Measurements from ENCODE around the gene DHFR2.
"Not testable (repeated sequence)": the region's sequence is repeated elsewhere in the genome, so short reads cannot be mapped to it uniquely, and the experiment has no call there.

Gene DHFR2

DNA sequence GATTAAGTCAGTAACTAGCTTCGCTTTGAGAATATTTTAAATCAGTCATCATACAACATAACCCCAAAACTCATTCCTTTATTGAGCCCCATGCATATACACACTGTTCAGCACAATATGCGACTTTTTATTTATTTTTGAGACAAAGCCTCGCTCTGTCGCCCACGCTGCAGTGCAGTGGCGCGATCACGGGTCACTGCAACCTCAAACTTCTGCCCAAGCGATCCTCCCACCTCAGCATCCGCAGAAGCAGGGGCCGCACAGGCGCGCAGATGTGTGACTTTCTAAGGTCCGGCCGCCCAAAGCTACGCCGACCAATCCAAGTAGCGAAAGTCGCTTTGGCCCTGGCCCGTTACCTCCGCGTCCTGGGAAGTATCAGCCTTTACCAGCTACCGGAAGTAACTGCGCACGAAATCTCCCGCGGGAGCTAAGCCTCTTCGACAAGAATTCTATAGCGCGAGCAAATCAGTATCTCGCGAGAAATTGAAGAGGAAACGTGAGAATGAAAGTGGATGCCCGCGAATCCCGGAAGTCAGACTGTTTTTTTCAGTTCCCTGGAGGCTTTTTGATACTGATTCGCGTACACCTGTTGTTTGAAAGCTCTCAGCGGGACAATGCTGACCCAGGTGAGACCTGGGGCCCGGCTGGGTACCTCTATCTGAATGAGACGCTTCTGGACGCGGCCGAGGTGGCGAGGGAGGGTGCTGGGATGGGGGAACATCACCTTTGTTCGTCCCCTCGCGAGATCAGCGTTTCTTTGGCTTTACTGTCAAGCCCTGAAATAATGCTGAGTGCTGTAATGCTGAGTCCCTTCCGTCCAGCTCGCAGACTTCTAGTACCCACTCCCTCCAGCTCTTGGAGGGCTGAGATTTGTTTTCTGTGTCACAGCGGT lies at the start of gene DHFR2, which contains the start of gene NSUN3:
DHFR2 (minus strand) TSS at position 404 of the 892 bp plus-strand sequence. CDS start 1,405 bp downstream, outside the sequence.
NSUN3 (plus strand) TSS at position 549 of the 892 bp plus-strand sequence; CDS start at position 615, 66 bp downstream.
- DNase-seq, result peak; percentile 81

DNA sequence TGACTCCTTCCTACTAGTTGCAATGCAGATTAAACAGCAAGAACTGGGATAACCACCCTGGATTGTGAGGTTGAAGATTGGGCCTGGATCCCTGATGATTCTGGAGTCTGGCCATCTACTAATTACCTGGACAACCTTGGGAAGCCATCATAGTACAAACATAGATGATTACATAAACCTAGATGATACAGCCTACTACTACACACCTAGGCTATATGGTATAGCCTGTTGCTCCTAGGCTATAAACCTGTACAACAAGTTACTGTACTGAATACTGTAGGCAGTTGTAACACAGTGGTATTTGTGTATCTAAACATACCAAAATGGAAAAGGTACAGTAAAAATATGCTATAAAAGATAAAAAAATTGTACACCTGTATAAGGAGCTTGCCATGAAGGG lies 48.1 kb upstream of the DHFR2 start:
- DNase-seq, result no peak

DNA sequence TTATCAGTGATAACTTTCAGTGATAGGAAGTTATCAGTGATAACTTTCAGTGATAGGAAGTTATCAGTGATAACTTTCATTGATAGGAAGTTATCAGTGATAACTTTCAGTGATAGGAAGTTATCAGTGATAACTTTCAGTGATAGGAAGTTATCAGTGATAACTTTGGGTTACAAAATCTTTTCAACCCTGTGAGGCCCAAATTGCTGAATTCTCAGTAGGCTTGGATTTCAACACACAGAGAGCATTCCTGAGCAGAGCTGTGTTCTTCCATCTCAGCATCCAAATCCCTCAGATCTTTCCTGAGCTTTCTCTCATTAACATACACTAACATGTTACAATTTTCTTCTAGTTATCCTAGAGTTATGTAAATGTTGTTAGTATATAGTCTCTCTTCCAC lies 47.5 kb upstream of the DHFR2 start:
- DNase-seq, result not testable (repeated sequence)

DNA sequence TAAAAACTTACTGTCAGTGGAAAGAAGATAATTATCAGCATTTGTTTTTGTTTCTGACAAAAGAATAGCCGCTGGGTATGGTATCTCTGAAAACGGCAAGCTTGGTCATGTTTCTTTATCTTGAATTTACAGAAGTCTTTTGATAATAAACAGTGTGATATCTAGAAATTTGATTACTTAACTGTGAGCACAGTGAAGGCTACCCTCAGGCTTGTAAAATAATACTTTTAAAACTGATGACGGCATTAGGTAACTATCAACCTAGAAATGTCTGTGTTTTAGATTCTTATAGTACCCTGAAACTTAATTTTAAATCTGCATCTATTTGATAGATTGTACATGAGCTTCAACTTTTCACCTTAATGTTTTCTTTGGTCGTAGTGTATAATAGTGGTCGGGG lies 43.6 kb upstream of the DHFR2 start:
- no peak for DNase-seq

DNA sequence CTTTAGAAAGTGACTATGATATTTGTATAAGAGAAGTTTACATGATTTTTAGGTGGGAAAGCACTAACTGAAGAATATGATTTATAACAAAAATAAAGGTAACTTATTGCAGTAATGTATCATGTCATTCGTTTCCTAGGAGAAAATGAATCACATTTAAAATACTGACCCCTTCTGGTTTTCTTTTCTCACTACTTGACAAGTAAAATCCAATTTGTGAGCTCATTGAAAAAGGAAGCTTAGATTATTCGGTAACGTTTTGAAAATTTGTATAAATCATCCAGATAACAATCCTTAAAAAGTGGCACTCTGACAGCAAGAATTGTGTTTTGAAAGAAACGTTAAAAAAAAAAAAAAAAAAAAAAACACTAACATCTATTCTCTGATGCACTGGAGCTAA lies 39.1 kb upstream of the DHFR2 start:
- DNase-seq, result no peak

DNA sequence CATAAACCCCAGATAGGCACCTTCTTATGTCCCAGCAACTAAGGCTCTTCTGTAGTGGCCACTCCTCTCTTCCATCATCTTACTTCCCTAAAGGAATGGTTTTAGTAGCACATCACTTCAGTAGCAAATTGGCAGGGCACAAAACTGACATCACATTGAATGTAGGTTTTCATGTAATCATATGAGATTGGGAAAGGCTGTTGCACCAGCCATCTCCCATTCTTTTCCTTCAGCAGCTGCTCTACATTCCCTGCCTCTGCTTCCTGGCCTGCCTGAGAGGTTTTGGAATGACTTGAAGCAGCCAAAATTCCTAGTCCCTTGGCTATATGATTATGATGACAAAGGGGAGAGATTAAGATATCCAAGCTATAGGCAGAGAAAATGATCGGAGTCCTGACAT lies 36.6 kb upstream of the DHFR2 start:
- DNase-seq, result no peak

DNA sequence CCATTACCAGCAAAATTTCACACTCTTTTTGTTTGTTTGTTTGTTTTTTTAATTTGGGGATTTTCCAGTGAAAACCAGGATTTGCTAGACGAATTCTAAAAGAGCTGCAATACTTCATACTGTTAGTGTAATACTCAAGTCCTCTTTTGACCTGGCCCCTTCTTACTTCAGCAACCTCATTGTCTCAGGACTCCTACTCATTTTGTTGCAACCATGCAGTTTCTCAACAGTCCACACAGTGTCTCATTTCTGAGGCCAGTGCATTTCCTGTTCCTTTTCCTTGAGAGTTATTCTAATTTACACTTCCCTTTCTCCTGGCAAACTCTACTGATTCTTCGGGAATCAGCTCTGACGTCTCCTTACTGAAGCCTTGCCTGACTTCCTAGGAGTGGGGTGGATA lies 35.7 kb upstream of the DHFR2 start:
- no peak for DNase-seq

DNA sequence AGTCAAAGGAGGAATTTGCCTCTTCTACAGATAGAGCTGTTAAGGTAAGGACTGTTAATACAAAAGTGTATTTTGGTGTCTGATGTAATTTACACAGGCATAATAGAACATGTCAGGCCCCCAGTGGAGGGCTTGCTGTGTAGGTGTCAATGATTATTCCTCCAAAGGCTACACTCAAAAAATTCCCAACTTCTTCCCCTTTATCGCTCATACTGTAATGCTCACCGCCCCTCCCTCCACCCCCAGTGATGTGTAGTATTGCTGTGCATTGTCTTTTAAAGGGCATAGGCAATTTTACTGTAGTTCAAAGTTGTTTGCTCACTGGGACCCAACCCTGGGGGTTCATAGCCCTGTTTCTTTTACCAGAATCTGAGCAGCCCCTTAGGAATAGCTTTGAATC lies 32.4 kb upstream of the DHFR2 start:
- DNase-seq, result no peak

DNA sequence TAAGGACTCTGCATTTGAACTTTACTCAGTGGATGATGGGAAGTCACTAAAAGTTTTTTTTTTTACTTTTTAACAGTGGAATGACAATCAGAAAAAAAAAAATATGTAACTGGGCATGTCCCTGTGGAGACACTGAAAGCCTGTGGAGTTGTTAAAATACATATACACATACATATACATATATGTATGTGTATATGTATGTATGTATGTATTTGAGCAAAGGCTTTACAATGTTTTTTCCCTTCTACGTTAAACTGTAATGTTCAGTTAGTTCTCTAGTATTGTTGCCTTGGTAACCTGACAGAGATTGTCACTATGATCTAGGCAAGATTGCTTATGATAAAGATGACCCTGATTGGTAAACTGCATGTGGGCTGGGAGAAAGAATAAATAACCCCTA lies 30.4 kb upstream of the DHFR2 start:
- DNase-seq, result no peak

DNA sequence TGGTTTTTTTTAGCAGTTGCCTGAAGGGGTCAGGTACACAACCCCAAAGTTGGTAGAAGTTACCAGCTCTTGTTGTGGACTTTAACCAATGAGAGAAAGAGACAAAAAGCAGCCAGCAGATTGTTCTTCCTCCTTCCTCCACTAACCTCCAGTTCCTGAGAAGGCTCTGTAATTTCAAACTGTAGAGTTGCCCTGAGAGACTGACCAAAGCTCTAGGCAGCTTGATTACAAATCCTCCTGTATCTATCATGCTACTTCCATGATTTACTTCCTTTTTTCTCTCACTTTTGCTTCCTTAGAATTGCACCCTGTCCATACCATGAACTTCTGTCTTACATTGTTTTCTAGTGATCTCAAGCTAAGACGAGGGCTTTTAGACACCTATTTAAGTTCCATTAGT lies 29.4 kb upstream of the DHFR2 start:
- no peak for DNase-seq

DNA sequence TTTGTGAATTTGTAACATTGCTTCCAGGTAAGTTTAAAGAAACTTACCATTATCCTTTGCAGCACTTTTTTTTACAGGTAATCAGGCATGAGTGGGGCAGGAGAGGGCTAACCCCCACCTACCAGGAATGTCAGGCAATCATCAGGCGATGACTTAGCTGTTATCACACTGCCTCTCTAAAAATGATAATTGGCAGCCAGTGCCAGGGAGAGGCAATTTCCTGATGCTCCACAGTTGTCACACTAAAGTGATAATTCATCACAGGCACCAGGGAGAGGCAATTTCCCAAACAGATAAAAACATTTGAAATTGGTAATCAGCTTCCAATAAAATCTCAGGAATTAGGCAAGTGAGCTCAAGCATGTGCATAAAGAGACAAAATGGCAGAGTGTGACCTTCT lies 26.4 kb upstream of the DHFR2 start:
- DNase-seq, result no peak

DNA sequence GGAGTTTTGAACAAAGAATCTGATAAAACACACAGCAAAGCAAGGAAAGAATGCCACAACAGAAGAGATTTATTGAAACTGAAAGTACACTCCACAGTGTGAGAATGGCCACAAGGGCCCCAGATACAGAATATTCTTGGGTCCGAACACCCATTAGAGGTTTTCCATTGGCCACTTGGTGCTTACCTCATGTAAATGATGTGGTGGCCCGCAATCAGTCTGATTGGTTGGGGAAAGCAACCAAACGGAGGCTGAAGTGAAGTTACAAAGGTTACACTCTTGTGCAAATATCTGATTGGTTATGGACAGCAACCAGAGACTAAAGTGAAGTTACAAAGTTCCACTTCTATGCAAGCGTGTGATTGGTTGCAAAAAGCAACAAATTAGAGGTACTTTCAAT lies 20.5 kb upstream of the DHFR2 start:
- no peak for DNase-seq

DNA sequence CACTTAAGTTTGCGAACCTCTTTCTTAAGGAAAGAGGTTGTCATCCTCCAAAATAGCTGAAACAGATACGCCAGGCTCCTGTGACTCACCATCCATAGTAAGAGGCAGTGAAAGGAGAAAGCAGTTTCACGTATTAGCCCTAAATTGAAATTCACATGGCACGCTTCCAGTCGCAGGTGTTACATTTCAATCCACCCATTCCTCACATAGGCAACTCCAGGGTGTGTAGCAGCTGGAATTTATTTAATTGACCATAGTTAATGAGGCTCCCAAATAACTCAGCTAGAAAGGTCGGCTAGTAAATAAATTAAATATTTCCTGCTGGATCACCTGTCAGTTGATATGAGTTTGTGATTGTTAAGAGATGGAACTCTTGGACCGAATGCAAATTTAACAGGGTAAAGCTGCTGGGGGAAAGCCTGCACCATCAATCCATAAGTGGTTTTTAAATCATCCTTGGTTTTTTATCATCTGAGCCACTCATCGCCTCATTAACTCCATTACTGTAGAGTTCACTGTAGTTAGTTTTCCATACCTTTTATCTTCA lies 19.7 kb upstream of the DHFR2 start:
- DNase-seq, result peak; percentile 84

DNA sequence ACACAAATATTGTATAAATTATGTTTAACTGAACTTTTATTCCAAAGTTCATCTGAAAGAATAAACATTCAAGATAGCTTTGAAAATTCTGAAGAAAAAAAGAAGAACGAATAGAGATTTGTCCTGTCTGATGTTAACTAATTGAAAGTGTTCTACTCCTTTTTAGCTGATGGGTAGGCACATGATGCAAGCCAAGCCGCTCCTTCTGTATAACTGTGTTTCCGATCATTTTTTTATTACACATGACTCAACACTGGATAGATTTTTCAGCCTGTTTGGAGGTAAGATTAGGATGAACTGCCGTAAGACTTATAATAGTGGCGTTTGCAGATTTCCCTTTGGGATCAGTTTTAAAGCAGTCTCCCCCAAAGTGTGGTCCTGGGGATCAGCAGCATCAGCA lies 19.2 kb upstream of the DHFR2 start:
- DNase-seq, result no peak

DNA sequence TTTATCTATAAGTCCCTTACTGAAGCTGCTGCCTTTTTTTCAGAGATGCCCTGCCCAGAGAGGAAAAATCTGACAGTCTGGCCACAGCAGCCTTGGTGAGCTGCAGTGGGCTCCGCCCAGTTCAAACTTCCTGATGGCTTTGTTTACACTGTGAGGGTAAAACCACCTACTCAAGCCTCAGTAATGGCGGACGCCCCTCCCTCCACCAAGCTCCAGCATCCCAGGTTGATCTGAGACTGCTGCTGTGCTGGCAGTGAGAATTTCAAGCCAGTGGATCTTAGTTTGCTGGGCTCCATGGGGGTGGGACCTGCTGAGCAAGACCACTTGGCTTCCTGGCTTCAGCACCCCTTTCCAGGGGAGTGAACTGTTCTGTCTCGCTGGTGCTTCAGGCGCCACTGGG lies 17.8 kb upstream of the DHFR2 start:
- not testable (repeated sequence) for DNase-seq

DNA sequence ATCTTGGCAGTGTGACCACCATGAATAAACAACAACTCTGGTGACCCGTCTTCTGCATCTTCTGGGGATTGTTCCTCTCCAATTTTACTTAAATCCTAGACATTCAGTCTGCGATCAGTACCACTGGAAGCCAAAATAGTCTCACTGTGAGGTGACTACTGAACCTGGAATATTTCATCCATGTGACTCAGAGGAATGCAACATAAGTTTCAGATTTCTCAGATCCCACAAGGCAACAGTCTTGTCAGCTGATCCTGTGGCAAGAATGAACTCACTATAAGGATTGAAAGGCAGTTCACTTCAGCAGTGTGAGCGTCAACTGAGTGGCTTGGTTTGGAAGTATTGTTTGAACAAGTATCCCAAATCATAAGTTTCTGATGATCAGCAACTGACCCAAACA lies 13.3 kb upstream of the DHFR2 start:
- no peak for DNase-seq

DNA sequence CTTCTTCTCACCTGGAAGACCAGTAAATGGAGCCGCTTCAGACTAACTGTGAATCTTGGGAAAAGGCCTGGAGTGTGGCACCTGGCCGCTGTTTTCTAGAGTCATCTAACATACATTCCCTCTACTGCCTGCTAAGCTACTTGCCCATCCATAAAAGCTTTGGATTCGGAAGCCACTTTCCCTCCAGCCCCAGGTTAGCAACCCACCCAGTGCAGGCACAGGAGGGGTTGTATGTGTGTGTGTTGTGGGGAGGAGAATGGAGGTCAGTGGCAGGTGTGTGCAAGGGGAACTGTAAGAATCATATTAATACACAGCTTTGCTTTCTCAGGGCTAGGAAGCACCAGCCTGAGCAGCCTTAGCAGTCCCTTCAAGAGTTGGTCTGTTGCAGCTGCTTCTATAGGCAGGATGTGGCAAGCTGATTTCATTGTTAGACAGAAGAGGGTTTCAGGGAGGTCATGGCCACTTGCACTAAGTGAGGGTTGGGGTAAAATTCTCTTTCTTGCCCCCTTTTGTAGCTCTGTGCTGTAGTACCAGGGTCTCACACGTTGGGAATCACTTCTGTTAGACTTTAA lies 9.1 kb upstream of the DHFR2 start:
- no peak for DNase-seq

DNA sequence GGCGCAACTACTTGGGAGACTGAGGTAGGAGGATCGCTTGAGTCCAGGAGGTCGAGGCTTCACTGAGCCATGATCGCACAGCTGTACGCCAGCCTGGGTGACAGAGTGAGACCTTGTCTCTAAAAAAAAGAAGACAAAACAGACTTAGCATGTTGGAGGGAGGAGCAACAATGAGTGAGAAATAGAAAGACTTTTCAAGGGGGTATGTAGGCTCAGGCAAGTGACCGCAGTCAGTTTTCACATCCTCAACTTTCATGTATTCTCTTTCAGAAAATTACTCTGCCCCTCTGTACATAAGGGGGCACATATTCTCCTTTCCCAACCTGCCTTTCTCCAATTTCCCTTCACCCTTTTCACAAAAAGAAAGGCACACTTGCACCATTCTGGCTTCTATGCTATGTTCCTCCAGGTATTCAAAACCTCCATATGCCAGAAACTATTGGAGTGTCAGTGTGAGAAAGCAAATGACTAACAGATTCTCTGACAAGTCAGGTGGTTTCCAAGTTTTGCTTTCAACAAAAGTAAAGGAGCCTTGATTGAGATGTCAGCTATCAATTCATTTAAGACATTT lies 7.7 kb upstream of the DHFR2 start:
- DNase-seq, result no peak

DNA sequence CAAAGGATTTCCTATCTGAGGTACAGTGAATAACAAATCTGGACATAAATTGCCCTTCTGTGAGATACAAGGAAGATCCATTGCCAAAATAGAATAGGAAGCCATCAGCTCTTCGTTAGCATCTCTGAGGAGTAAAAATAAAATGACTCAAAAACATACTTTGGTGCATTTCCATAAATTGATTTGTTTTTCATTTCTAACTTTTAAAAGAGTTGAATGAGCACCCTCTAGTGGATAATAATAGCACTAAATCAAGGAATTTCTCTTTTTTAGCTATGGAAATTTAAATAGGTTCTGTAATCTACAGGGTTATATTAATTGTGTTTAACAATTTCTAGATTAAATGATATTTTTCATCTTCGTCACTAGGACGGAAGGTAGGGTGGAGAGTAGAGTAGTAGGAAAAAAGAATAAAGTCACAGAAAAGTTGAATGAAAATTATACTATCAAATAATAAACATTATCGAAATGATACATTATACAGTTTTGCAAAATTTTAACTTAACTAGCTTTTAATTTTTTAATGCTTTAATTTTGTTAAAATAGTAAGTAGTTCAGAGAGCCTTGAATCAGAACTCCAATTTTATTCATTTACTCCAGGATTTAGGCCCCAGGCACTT lies 6.6 kb upstream of the DHFR2 start:
- no peak for DNase-seq

DNA sequence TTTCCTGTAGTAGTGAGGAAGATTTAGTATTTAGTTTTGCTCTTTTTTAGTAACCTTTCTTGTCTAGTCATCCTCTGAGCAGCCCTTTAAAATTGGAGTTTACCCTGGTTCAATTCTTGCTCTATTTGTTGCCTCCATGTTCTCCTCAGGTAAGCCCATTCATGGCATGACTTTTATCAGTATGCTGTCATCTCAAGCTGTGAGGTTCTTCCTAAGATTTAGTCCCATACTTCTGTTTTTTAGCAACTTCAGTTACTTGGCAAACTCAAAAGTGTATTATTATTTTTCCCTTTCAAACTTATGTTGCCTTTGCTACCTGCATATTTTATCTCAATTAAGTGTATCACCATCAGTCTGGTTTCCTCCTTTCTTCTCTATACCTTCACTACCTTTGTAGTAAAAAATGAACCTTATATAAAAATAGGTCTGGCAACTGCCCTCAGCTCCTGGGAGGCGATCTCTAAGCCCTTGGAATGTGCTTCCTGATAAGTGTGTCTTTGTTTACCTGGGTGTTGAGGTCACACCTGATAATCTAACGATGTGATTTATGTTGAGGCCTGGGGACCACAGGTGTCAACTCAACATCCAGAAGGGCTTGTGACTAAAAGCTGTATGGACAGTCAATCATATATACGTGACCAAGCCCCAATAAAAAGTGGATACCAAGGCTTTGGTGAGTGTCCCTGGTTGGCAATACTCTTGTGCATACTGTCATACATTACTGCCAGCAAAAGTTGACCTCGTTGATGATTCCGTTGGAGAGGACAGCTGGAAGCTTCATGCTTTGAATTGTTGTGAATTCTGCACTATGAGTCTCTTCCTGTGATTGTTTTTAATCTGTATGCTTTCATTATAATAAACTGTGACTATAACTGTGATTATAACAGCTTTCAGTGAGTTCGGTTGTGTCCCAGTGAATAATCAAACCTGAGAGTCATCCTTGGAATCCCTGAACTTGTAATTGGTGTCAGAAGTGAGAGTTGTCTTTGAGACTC lies 4.1 kb upstream of the DHFR2 start:
- DNase-seq, result no peak

DNA sequence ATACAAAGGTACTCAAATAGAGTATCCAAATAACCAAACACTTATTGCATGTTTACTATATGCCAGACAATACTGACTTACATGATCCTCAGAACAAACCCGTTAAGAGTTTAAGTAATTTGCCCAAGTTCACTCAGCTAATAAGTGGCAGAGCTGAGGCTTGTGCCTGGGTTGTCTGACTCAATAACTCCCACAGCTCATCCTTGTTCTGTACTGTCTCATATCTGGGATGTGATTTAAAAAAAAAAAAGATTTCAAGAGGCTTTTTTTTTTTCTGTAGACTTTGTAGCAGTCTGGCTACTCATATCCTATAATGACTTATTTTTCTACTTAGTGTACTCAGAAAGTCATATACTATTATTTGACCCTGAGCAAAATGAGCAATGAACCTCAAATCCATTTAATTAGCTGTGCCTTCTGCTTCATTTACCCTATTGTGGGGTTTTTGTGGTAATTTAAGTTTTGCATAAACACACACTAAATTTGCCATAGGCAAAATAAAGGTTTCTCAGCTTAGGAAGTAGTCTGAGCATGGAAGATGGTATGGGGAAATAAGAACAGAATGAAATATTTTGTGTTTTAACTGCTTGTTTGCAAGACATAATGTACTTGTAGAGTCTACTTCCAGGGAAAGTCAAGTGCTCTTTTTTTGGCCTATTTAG lies 3.2 kb upstream of the DHFR2 start:
- DNase-seq, result no peak

DNA sequence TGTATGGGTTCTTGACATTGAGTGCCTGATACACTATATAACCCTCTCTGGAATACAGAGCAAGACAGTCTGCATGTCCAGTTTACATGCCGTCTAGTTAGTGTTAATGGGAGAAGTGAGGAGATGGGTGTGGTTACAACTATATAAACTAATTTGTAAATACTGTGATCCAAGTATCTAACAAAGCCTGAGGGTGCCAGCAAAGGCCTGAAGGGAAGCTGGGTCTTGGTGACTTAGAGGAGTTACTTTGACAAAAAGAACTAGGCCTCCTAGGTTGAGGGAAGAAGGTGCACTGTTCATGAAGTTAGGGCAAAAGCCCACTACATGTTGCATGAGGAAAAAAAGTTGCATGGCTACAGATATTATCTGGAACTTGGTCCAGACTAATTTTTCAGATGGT lies 2.4 kb upstream of the DHFR2 start:
- DNase-seq, result no peak

All from NCI-H748 treated with DMSO at 0.1 percent for 48 hours (cell line).